Peyer's patch (tissue), 4 donors: Measurements from ENCODE around the gene SCARB1.

Source experiments
- CTCF ChIP-seq, 6 experiments: fragments of 450-650 bp in 4 of 6; fragments of 200-600 bp in 2 of 6; sonication (generic) in 1 of 6; IDR thresholded peaks; one replicate each; pipeline ENCODE4 v1.5.1; 2017 to 2019; ENCODE audit warnings: antibody characterized with exemption in 6 of 6, mild to moderate bottlenecking in 3 of 6, moderate library complexity in 1 of 6
- POLR2A ChIP-seq, 2 donors: fragments of 450-650 bp; IDR thresholded peaks; one replicate each; pipeline ENCODE4 v1.5.1; 2017; ENCODE audit warnings: antibody characterized with exemption in 2 of 2, mild to moderate bottlenecking in 2 of 2, moderate library complexity in 2 of 2

- TF ChIP-seq POLR2A (IDR thresholded peaks at IDR 0.05) (no peak), CTCF (IDR thresholded peaks at IDR 0.05) (no peak)
Observed at GRCh38 chr12:124819525-124819924, 44.1 kb downstream of the SCARB1 start.
